Activated CD8-positive, alpha-beta memory T cell treated with anti-CD3 and anti-CD28 coated beads, Interleukin-2, amount 50 U/mL, for 24 hours (primary cell): ENCODE measurements around the gene ODF2L.
"Not testable (repeated sequence)": the region's sequence is repeated elsewhere in the genome, so short reads cannot be mapped to it uniquely, and the experiment has no call there.

Source experiments
- DNase-seq: peaks from one replicate; pipeline ENCODE4 v3.0.0-alpha.2; 2020; ENCODE audit errors: extremely low read depth

ODF2L gene

GRCh38 chr1:86387916-86388627 lies 8.1 kb downstream of the ODF2L start:
- DNase-seq, result no peak

- DNase-seq, result no peak
Measured at GRCh38 chr1:86382878-86383277, 13.2 kb downstream of the ODF2L start.

- no peak for DNase-seq
Measured at GRCh38 chr1:86381223-86381622, 14.9 kb downstream of the ODF2L start.

GRCh38 chr1:86380257-86380861 lies 15.8 kb downstream of the ODF2L start:
- DNase-seq, result no peak

GRCh38 chr1:86378813-86379212 lies 17.3 kb downstream of the ODF2L start:
- DNase-seq, result no peak

- no peak for DNase-seq
Measured at GRCh38 chr1:86377341-86377740, 18.8 kb downstream of the ODF2L start.

- no peak for DNase-seq
Measured at GRCh38 chr1:86375688-86376087, 20.4 kb downstream of the ODF2L start.

- DNase-seq, result no peak
Measured at GRCh38 chr1:86370601-86371022, 25.5 kb downstream of the ODF2L start.

GRCh38 chr1:86365896-86366295 lies 30.2 kb downstream of the ODF2L start:
- no peak for DNase-seq

GRCh38 chr1:86362807-86363206 lies 33.3 kb downstream of the ODF2L start:
- no peak for DNase-seq

GRCh38 chr1:86357796-86358195 lies 38.3 kb downstream of the ODF2L start:
- no peak for DNase-seq

GRCh38 chr1:86356247-86356646 lies 39.9 kb downstream of the ODF2L start:
- DNase-seq, result no peak

- no peak for DNase-seq
Measured at GRCh38 chr1:86352086-86352485, 44.0 kb downstream of the ODF2L start.

GRCh38 chr1:86350230-86350629 lies 45.9 kb downstream of the ODF2L start:
- not testable (repeated sequence) for DNase-seq

GRCh38 chr1:86346388-86346787 lies 49.7 kb downstream of the ODF2L start:
- DNase-seq, result no peak

- DNase-seq, result no peak
Measured at GRCh38 chr1:86345042-86345441, 51.1 kb downstream of the ODF2L start.

GRCh38 chr1:86339906-86340305 lies 56.2 kb downstream of the ODF2L start:
- no peak for DNase-seq

- DNase-seq, result no peak
Measured at GRCh38 chr1:86339014-86339812, 56.9 kb downstream of the ODF2L start.

GRCh38 chr1:86335916-86336315 lies 60.2 kb downstream of the ODF2L start:
- no peak for DNase-seq

- no peak for DNase-seq
Measured at GRCh38 chr1:86325264-86325663, 70.9 kb downstream of the ODF2L start.

- DNase-seq, result no peak
Measured at GRCh38 chr1:86324130-86324822, 71.8 kb downstream of the ODF2L start.

- no peak for DNase-seq
Measured at GRCh38 chr1:86322241-86322640, 73.9 kb downstream of the ODF2L start.
